GM23338 (cell line): ENCODE measurements around the gene ST8SIA2. TPM values are rescaled to one million over a fixed set of nuclear protein-coding genes. Genes with fewer than 3 reads are reported as not detected.

Experiments used
- ATAC-seq: fragments of 200-7000 bp; cut with Tn5 transposase; 3 replicates; pipeline ENCODE4 v1.9.1; 2020
- DNase-seq: peaks from one replicate; pipeline ENCODE4 v3.0.0-alpha.2; 2015; ENCODE audit warnings: low spot score
- H2AFZ ChIP-seq: fragments of 200-600 bp; sonication (generic); 2 replicates; pipeline ENCODE4 v1.8.0; 2016; ENCODE audit warnings: antibody characterized with exemption, mild to moderate bottlenecking, moderate library complexity
- H3F3A ChIP-seq: fragments of 200-600 bp; sonication (generic); replicated peaks from 2 replicates; pipeline ENCODE4 v1.8.0; 2017; ENCODE audit warnings: antibody characterized with exemption, mixed run types, low read depth
- H3K27ac ChIP-seq: fragments of 200-600 bp; sonication (generic); 2 replicates; pipeline ENCODE4 v1.6.1; 2016; ENCODE audit warnings: low read depth
- H3K27me3 ChIP-seq: fragments of 200-600 bp; sonication (generic); 2 replicates; pipeline ENCODE4 v1.8.0; 2016; ENCODE audit warnings: mild to moderate bottlenecking, mixed run types, moderate library complexity; ENCODE audit not compliant: insufficient read depth
- H3K36me3 ChIP-seq: fragments of 200-600 bp; sonication (generic); 2 replicates; pipeline ENCODE4 v1.8.0; 2016; ENCODE audit warnings: mild to moderate bottlenecking; ENCODE audit not compliant: insufficient read depth
- H3K4me1 ChIP-seq: fragments of 200-600 bp; sonication (generic); 2 replicates; pipeline ENCODE4 v1.8.0; 2016; ENCODE audit warnings: mild to moderate bottlenecking, moderate library complexity; ENCODE audit not compliant: insufficient read depth
- H3K4me2 ChIP-seq: fragments of 200-600 bp; sonication (generic); 2 replicates; pipeline ENCODE4 v1.7.1; 2017; ENCODE audit warnings: mixed run types
- H3K4me3 ChIP-seq: fragments of 200-600 bp; sonication (generic); 2 replicates; pipeline ENCODE4 v1.6.1; 2016; ENCODE audit warnings: mixed run types
- H3K79me2 ChIP-seq: fragments of 200-600 bp; sonication (generic); replicated peaks from 2 replicates; pipeline ENCODE4 v1.8.0; 2017; ENCODE audit warnings: mild to moderate bottlenecking; ENCODE audit not compliant: insufficient read depth
- H3K9me2 ChIP-seq: fragments of 200-600 bp; sonication (generic); 2 replicates; pipeline ENCODE4 v1.8.0; 2017; ENCODE audit not compliant: insufficient read depth
- H4K20me1 ChIP-seq: fragments of 200-600 bp; sonication (generic); replicated peaks from 2 replicates; pipeline ENCODE4 v1.8.0; 2017; ENCODE audit warnings: mild to moderate bottlenecking; ENCODE audit not compliant: insufficient read depth
- H3K27ac Mint-ChIP-seq: 2 replicates; pipeline ENCODE4 v1.8.0; 2020; ENCODE audit warnings: inconsistent platforms, mild to moderate bottlenecking, moderate library complexity, mixed read lengths
- H3K27me3 Mint-ChIP-seq: 3 replicates; pipeline ENCODE4 v1.8.0; 2022; ENCODE audit warnings: low read depth, mild to moderate bottlenecking, moderate library complexity, mixed read lengths, inconsistent platforms; ENCODE audit not compliant: insufficient read depth, poor library complexity
- H3K36me3 Mint-ChIP-seq: 3 replicates; pipeline ENCODE4 v1.8.0; 2021; ENCODE audit warnings: low read depth, mild to moderate bottlenecking, inconsistent platforms, moderate library complexity, mixed read lengths
- H3K4me1 Mint-ChIP-seq: 3 replicates; pipeline ENCODE4 v1.8.0; 2020; ENCODE audit warnings: mild to moderate bottlenecking, inconsistent platforms, mixed read lengths
- H3K4me3 Mint-ChIP-seq: 3 replicates; pipeline ENCODE4 v1.8.0; 2021; ENCODE audit warnings: moderate library complexity, mild to moderate bottlenecking, inconsistent platforms, mixed read lengths
- H3K9me3 Mint-ChIP-seq: 3 replicates; pipeline ENCODE4 v1.8.0; 2020; ENCODE audit warnings: moderate library complexity, mild to moderate bottlenecking, inconsistent platforms, mixed read lengths
- CREB1 ChIP-seq: fragments of 250-450 bp; sonication (Bioruptor Pico); IDR thresholded peaks from 2 replicates; pipeline ENCODE4 v1.5.0; 2020; ENCODE audit warnings: low read depth, mild to moderate bottlenecking, moderate library complexity
- EZH2 ChIP-seq: fragments of 200-600 bp; sonication (generic); IDR thresholded peaks from one replicate; pipeline ENCODE4 v1.8.0; 2017; ENCODE audit warnings: antibody characterized with exemption, mild to moderate bottlenecking, low read depth; ENCODE audit not compliant: unreplicated experiment
- EZH2phosphoT487 ChIP-seq: fragments of 200-600 bp; sonication (generic); IDR thresholded peaks from one replicate; pipeline ENCODE4 v1.8.1; 2018; ENCODE audit warnings: antibody characterized with exemption; ENCODE audit not compliant: unreplicated experiment
- JUNB ChIP-seq: IDR thresholded peaks from one replicate; pipeline ENCODE4 v1.6.1; 2016; ENCODE audit warnings: antibody characterized with exemption; ENCODE audit not compliant: unreplicated experiment
- NANOG ChIP-seq: IDR thresholded peaks from 2 replicates; pipeline ENCODE4 v1.6.1; 2016; ENCODE audit warnings: antibody characterized with exemption, borderline replicate concordance
- POLR2AphosphoS5 ChIP-seq: IDR thresholded peaks from 2 replicates; pipeline ENCODE4 v1.6.1; 2016; ENCODE audit warnings: antibody characterized with exemption, low read depth
- STAT1 ChIP-seq: IDR thresholded peaks from one replicate; pipeline ENCODE4 v1.6.1; 2016; ENCODE audit warnings: antibody characterized with exemption; ENCODE audit not compliant: unreplicated experiment
- ZNF114 ChIP-seq: fragments of 250-450 bp; sonication (Bioruptor Pico); IDR thresholded peaks from 2 replicates; pipeline ENCODE4 v1.5.0; 2020; ENCODE audit warnings: mild to moderate bottlenecking, moderate library complexity
- polyA plus RNA-seq: library from polyadenylated mRNA; unstranded; fragments of >200 nt; fragmentation: Nextera tagmentation; extraction: Ambion mirVana; gene quantifications from 2 replicates; pipeline ENCODE4 v1.2.1, GENCODE V29; 2016
- total RNA-seq: library from RNA; depleted of rRNA; stranded (reverse); fragments of >200 nt; shearing (Covaris generic); gene quantifications from 2 replicates; pipeline ENCODE4 v1.2.3, GENCODE V29; 2014
- TF ChIP-seq, protein P1 (sequence below): IDR thresholded peaks from one replicate; pipeline ENCODE4 v1.6.1; 2018; ENCODE audit warnings: antibody characterized with exemption; ENCODE audit not compliant: unreplicated experiment
- TF ChIP-seq, protein P2 (sequence below), 2 experiments: fragments of 200-600 bp in 1 of 2; sonication (generic) in 1 of 2; conservative IDR thresholded peaks; 2 replicates each; pipeline versions ENCODE4 v1.5.1 to v1.6.1; 2016 to 2017; ENCODE audit warnings: antibody characterized with exemption in 2 of 2, low read depth in 2 of 2, mild to moderate bottlenecking in 2 of 2, moderate library complexity in 1 of 2

The ST8SIA2 gene
- total and polyA plus RNA-seq, 2 experiments from 2014 or later = 0.66 to 1.2 TPM

DNA sequence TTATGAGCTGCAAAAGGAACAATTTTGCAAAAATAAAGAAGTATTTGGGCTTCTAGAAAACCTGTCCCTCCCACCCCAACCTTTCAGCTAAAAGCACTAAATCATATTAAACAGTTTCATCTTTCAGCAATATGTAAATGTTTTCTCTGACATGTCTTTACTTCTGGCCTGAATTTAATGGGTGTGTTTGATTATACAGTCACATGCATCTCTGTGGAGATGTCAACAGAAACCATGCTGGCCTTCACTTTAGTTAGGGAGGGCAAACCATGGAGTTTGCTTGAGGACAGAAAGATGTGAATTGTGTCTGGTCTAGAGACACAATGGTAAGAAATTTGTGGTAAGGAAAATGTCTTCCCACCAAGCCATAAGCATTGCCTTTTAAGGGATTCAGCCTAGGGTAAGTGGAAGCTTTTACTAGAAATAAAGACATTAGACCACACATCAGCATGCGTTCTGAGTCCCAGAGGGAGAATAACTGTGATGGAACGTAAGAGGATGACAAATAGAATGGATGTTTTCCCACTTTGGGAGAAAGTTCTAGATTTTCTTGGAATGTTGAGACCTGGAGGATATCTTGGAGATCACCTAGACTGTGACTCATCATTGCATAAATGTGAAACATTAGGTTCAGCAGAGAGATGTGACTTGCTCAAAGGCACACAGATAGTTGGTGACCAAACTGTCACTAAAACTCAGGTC is 68.9 kb downstream of the ST8SIA2 start (continued):
- TF ChIP-seq, protein P1, sequence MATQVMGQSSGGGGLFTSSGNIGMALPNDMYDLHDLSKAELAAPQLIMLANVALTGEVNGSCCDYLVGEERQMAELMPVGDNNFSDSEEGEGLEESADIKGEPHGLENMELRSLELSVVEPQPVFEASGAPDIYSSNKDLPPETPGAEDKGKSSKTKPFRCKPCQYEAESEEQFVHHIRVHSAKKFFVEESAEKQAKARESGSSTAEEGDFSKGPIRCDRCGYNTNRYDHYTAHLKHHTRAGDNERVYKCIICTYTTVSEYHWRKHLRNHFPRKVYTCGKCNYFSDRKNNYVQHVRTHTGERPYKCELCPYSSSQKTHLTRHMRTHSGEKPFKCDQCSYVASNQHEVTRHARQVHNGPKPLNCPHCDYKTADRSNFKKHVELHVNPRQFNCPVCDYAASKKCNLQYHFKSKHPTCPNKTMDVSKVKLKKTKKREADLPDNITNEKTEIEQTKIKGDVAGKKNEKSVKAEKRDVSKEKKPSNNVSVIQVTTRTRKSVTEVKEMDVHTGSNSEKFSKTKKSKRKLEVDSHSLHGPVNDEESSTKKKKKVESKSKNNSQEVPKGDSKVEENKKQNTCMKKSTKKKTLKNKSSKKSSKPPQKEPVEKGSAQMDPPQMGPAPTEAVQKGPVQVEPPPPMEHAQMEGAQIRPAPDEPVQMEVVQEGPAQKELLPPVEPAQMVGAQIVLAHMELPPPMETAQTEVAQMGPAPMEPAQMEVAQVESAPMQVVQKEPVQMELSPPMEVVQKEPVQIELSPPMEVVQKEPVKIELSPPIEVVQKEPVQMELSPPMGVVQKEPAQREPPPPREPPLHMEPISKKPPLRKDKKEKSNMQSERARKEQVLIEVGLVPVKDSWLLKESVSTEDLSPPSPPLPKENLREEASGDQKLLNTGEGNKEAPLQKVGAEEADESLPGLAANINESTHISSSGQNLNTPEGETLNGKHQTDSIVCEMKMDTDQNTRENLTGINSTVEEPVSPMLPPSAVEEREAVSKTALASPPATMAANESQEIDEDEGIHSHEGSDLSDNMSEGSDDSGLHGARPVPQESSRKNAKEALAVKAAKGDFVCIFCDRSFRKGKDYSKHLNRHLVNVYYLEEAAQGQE = no peak
- TF ChIP-seq, protein P2, sequence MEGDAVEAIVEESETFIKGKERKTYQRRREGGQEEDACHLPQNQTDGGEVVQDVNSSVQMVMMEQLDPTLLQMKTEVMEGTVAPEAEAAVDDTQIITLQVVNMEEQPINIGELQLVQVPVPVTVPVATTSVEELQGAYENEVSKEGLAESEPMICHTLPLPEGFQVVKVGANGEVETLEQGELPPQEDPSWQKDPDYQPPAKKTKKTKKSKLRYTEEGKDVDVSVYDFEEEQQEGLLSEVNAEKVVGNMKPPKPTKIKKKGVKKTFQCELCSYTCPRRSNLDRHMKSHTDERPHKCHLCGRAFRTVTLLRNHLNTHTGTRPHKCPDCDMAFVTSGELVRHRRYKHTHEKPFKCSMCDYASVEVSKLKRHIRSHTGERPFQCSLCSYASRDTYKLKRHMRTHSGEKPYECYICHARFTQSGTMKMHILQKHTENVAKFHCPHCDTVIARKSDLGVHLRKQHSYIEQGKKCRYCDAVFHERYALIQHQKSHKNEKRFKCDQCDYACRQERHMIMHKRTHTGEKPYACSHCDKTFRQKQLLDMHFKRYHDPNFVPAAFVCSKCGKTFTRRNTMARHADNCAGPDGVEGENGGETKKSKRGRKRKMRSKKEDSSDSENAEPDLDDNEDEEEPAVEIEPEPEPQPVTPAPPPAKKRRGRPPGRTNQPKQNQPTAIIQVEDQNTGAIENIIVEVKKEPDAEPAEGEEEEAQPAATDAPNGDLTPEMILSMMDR (conservative IDR thresholded peaks at IDR 0.05; ENCODE audit: low read depth in 2 of 2) = no peak
- no peak for TF ChIP-seq CREB1 (CRISPR knock-in tag)
- TF ChIP-seq NANOG = no peak
- TF ChIP-seq POLR2AphosphoS5 = no peak
- TF ChIP-seq ZNF114 (CRISPR knock-in tag) = no peak

DNA sequence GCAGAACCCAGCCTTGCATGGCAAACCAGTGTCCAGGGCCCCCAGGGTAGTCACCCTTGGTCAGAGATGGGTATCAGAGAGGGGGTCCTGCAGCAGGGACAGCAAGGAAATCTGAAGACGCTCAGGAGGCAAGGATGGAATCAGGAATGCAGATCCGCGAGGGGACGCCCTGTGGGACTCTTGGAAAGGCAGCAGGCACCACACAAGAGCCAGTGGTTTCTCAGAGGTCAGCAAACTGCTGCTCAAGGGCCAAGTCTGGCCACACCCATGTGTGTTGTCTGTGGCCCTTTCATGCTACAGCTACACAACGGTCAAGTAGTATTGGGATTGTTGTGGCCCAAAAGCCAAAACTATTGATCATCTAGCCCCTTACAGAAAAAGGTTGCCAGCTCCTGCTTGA is 69.7 kb downstream of the ST8SIA2 start:
- Mint-ChIP-seq H3K4me3 (no peak overlapping the region), H3K27me3 (peaks cover 5% of the 10 kb centered on the region), H3K4me1 (no peaks in the 10 kb centered on the region), H3K27ac (no peak overlapping the region), H3K9me3 (no peaks in the 10 kb centered on the region), H3K36me3 (no peaks in the 10 kb centered on the region; the same call in 2 of the 3 replicates)
- Histone ChIP-seq H4K20me1 (no peaks in the 10 kb centered on the region), H3K4me3 (no peak overlapping the region), H3K4me1 (no peaks in the 10 kb centered on the region), H3F3A (no peaks in the 10 kb centered on the region), H3K79me2 (no peaks in the 10 kb centered on the region), H3K9me2 (no peaks in the 10 kb centered on the region), H3K4me2 (no peak overlapping the region), H3K27me3 (no peaks in the 10 kb centered on the region), H3K36me3 (no peaks in the 10 kb centered on the region; the same call in 1 of the 2 replicates), H3K27ac (no peak overlapping the region), H2AFZ (no peak overlapping the region)
- DNase-seq (no peak), ATAC-seq (no peak)
- TF ChIP-seq STAT1 (no peak), EZH2phosphoT487 (no peak), JUNB (no peak), CREB1 (CRISPR knock-in tag) (no peak), EZH2 (no peak)
- TF ChIP-seq, protein P1 = no peak
